ENCODE data around the gene GTF2A1.
A peak's percentile ranks its signal among the peaks of the same experiment; 100 is the strongest.
"Not testable (repeated sequence)": the region's sequence is repeated elsewhere in the genome, so short reads cannot be mapped to it uniquely, and the experiment has no call there.

Gene GTF2A1

DNA sequence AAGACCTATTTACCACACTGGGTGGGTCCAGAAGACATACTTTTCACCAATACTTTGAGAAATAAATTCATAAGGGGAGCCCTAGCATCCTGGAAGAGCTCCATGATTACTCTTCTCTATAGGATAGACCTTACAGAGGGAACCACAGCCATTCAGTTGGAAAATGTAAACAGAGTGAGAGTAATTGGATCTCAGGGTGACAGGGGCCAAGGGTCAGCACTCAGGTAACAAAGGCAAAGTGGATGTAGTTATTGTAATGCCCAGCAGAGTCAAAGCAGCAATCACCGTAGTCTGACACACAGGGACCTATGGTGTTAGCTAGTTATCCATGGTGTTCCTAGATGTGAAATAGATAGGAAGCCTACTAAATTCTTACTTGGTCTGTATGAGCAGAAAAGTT, 10.8 kb upstream of the GTF2A1 start:
- DNase-seq (ENCODE audit: low read depth in 2 of 2): no peak

DNA sequence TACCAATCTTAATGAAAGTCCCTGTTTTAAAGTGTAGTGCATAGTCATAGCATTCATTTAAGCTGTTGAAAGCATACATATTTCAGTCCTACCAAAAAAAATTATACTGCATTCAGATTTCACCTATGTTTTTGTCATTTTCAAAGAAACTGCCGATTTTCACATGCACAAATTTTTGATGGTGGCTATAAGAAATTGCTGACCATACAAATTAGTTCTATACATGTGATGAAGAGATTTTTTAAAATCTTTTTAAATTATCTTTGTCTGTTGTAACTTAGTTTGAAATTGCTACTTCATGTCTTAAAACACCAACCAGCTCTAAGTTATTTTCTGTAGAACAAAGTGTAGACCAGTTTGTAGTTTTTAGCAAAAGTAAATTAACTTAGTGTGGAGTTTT, 3.5 kb upstream of the GTF2A1 start:
- DNase-seq (ENCODE audit: low read depth in 2 of 2): no peak

DNA sequence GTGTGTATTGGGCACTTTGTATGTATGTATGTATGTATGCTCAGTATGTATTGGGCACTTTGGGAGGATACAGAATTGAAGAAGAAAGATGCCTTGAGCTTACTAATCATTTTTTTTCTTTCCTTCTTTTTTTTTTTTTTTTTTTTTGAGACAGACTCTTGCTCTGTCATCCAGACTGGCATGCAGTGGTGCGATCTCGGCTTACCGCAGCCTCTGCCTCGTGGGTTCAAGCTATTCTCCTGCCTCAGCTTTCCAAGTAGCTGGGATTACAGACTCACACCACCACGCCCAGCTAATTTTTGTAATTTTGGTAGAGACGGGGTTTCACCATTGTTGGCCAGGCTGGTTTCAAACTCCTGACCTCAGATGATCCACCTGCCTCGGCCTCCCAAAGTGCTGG, 3.0 kb upstream of the GTF2A1 start:
- DNase-seq (ENCODE audit: low read depth in 2 of 2): not testable (repeated sequence)

DNA sequence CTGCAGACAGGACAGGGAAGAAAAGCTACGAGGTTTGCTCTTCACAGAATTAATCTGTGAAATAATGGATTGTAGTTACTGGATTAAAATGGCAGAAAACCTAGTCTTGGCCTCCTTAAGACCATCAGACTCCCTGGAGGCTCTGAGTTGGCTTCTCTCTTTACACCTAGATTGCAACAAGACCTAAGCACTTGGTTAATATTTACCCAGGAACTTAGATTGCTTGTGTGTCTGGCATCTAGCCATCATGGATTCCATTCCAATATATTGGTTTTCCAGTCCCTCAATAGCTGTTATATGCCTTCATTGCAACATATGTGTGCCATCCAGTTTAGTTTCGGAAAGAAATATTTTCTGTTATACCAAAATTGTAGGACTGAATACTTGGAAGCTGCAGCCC, 1.9 kb upstream of the GTF2A1 start:
- DNase-seq (ENCODE audit: low read depth in 2 of 2): no peak

DNA sequence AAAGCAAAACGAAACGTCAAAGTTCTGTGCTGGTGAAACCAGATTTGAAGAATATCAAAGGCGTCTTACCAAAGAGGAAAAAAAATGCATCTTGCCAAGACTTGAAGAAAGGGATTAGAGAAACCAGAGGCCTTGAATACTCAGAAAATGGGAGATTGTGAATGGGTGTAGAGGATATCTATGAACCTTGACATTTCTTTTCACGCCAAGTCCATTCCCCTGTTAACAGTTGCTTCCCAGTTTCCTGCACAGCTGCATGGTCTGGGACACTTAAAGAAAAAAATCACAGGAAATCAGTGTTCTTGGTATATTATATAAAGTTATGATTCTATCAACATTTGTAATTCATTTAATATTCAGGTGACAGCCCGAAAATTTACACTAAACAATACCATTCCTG, 1.4 kb upstream of the GTF2A1 start:
- DNase-seq (ENCODE audit: low read depth in 2 of 2): no peak

DNA sequence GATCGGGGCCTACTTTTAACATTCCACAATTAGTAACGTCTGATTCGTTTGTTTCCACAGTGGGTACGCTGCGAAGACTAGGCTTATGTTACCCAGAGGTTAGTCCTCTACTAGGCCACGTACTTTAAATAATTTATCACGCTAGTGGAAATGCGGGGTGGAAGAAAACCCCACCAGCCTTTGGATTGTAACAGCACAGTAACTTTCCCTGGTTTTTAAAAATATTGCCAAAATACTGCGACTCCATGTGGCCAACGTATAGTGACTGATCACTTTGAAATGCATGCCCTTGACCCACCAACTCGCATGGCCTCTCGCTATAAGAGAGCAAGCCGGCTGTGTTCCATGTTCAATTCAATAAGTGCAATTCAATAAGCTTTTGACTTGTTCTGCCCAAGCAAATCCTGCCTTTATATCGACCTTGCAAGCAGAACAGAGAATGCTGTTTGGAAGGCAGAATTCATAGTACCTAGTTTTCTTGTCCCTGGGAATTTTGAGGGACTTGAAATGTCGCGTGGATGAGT, 882 bp upstream of the GTF2A1 start:
- no peak for DNase-seq (ENCODE audit: low read depth in 2 of 2)

DNA sequence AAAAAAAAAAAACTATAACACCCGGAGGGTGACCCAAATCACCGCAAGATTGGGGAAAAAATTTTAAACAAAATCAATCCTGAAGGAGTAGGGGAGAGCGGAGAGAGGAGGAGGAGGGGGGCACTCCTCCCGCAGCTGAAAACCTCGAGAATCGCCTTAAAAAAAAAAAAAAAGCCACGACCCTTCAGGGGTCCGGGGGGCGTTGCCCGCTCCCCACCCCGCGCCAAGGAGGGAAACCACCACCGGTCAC, 254 bp downstream of the GTF2A1 start:
- no peak for DNase-seq (ENCODE audit: low read depth in 2 of 2)

DNA sequence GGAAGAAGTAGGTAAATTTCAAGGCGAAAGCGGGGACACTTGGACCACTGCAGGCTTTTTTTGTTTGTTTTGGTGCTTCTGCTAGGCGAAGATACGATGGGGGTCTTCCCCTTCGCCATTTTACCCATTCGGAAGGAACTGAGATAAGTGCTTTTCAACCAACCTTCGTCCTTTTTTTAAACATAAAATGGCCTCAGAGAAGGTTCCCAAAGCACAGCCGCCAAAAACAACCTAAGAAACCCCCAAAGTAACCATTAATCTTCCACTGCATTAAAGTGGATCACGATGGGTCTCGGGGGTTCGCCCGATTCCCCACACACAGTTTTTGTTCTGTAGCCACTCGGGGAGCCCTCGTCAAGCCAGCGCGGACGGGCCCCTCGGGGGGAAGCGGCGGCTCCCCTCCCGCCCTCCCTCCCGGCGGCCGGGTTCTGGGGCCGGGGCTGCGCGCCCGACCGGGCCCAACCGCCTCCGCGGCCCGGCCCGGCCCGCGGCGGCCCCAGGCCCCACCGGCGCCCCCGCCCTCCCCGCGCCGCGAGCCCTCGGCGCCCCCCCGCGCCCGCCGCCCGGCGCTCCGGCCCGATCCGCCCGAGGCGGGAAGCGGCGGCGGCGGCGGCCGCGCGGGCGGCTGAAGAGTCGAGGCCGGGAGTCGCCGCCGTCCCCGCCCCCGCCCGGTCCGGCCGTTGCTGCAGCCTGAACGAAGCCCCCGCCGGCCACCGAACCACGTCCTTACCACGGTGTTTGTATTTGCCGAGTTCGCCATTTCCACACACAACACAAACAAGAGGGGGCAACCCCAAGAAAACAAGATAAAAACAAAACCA, 790 bp downstream of the GTF2A1 start:
- DNase-seq (ENCODE audit: low read depth in 2 of 2): no peak

DNA sequence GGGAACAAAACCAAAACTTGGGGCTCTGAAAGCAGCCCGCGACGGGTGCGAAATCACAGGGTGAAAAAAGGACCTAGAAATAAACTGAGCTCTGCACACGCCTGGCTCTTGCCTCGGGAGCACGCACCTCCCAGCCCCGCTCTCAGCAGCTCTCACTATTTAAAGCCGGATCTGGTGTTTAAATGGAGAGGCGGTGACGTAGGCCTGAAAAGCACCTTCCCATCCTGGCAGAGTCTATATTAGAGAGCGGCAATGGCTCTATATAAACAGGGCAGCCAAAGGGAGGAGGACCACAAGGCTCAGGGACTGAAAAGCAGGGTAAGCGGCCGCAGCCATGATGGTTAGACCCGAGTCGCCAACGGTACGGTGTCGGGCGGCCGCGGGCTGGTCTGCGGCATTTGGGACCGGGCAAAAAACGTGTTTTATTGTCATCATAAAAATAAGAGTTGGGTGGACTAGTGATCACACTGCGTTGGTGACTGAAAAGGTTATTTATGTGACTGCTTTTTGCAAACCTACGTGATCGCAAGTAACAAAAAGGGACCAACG, 1.5 kb downstream of the GTF2A1 start:
- DNase-seq (ENCODE audit: low read depth in 2 of 2): peak; percentile 63 to 69

DNA sequence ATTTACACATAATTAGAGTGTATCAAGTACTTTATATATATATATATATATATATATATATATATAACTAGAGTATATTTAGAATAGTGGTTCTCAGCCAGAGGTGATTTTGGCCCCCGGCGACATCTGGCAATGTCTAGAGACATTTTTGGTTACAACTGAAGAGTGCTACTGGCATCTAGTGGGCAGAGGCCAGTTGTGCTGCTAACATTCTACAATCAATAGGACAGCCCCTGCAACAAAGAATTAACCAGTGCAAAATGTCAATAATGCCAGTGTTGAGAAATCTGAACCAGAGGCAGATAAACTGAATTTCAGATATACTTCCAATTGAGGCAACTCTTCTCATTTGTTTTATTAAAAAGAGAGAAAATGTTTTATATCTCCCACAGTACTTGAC, 8.9 kb downstream of the GTF2A1 start:
- no peak for DNase-seq (ENCODE audit: low read depth in 2 of 2)

DNA sequence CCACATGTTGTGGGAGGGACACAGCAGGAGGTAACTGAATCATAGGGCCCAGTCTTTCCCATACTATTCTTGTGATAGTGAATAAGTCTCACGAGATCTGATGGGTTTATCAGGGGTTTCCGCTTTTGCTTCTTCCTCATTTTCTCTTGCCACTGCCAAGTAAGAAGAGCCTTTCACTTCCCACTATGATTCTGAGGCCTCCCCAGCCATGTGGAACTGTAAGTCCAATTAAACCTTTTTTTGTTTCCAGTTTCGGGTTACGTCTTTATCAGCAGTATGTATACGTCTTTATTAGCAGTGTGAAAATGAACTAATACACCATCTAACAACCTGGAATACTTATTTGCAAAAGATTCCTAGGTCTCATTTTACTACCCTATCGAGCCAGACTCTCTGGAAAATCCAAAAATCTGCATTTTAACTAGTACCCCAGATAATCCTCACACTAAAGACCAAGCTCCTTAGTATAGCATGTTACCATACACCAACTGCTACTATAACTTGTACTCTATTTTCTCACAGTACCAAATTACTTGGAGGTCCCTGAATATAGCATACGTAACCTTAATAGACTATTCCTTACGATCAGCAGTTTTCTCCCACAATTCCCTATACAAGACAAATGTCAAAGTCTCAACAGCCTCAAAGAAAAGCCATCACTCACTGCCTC, 11.5 kb downstream of the GTF2A1 start:
- no peak for DNase-seq (ENCODE audit: low read depth in 2 of 2)

DNA sequence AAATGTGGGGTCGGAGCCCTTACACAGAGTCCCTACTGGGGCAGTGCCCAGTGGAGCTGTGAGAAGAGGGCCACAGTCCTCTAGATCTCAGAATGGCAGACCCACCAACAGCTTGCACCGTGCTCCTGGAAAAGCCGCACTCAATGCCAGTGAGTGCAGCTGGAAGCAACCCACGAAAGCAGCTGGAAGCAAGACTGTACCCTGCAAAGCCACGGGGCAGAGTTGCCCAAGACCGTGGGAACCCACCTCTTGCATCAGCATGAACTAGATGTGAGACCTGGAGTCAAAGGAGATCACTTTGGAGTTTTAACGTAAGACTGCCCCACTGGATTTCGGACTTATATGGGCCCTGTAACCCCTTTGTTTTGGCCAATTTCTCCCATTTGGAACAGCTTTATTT, 12.3 kb downstream of the GTF2A1 start:
- DNase-seq (ENCODE audit: low read depth in 2 of 2): no peak

DNA sequence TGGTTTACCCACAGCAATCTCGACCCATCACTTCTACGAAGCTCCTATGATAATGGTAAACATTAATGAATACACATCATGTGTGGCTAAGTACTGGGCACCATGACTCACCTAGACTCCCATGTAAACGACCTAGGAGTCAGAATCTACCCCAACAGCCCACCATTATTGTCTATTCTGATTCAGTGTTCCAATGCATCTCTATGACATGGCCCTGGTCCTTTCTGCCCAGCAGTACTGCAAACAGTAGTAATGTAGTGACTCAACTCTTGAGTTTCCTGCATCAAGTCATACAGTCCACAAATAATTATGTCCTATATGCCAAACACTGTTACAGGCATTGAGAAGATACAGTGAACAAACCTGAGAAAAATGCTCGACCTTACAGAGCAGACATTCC, 14.6 kb downstream of the GTF2A1 start:
- no peak for DNase-seq (ENCODE audit: low read depth in 2 of 2)

DNA sequence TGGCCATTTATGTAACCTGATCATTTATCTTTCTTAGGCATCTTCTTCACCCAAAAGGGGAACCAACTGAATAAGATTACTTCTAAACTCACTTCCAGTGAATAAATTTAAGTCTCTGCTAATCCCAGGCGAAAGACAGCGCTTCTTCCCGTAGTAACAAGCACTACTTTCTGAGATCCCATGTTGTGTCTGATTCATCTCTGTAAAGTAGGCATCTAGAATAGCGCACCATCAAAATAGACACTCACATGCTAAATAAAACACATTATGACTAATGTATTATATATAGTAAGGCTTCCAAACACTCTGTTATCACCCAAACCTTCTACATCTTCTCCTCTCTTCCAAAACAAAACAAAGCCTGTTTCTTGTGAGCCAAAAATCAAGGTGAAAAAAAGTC, 15.1 kb downstream of the GTF2A1 start:
- DNase-seq (ENCODE audit: low read depth in 2 of 2): no peak

DNA sequence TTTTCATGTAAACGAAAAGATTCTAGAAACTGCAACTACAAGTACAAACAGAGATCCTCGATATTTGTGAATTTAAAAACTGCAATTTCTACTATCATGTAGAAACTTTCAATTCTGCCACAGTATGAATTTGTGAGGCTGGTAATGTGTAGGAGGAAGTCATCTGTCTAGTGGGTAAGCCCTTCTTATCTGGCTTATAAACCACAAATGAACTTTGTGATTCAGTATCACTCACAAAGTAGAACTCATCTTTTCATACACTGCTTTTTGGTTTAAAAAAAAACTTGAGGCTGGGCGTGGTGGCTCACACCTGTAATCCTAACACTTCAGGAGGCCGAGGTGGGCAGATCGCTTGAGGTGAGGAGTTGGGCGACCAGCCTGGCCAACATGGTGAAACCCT, 20.7 kb downstream of the GTF2A1 start:
- no peak for DNase-seq (ENCODE audit: low read depth in 2 of 2)

DNA sequence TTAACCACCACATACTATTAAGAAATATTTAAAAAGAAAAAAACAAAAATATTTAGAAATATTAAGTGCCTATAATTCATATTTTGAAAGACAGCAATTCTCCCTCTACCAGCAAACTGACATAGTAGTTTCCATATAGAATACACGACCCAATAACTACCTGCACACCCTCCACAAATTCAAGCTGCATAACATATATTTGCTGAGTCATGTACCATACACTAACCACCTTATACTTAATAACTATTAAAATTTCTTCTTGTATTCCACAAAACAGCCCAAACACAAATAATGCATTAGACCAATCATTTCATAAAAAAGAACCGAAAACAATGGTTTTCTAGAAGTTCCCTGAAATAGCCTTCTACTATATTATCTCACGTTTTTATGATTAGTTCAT, 21.7 kb downstream of the GTF2A1 start:
- DNase-seq (ENCODE audit: low read depth in 2 of 2): no peak

DNA sequence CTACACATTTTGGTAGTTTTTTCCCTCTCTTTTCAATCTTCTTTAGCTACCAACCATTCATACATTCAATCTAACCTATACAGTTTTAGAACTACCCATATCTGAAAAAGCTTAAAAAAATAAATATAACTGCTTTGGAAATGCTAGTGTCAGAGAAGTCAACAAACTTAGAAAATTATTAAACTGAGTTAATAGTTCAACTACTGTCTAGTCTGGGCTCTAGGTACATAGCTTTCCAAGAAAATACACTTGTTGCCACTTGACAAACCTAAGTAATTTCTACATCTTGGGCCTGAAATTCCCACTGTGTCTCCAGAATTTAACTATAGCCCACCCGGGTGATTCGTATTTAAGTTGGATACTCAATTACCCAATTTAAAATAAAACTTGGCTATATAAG, 22.1 kb downstream of the GTF2A1 start:
- no peak for DNase-seq (ENCODE audit: low read depth in 2 of 2)

DNA sequence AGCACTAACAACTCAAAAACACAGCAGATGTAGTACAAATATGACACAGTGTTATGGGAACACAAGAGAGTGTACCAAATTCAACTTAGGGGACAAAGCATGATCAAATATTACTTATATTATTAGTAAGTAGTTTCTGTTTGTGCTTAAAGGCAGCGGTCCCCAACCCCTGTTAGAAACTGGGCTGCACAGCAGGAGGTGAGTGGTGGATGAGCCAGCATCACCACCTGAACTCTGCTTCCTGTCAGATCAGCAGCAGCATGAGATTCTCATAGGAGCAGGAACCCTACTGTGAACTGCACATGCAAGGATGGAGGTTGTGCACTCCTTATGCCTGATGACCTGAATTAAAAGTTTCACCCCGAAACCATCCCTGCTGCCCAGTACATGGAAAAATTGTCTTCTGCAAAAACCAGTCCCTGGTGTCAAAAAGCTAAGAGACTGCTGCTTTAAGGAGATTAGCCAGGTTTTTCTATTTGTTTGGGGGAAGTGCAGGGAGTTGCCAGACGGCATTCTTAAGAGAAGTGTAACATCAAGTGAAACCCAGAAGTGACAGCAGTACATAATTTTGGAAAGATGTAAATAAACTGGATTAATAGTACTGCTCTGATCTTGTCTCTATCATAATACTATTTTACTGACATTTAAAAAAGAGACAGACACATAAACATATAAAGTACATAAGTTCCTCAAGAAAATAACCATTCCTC, 26.7 kb downstream of the GTF2A1 start:
- DNase-seq (ENCODE audit: low read depth in 2 of 2): no peak

DNA sequence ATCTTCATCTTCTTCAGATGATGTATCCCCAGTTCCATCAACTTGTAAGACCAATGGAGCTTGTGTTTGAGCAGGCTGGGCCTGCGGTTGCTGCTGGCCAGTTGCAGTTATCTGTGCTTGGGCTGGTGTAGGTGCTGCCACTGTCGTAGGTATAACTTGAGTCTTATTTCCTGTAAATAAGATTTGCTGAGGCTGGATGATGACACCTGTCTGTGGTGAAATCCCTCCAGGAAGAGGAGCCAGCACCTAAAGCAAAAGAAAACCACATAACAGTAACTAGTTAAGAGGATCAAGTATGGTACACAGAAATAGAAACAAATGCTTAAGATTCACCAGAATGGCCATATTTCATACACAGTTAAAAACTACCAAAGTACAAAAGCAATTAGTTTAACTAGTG, 28.2 kb downstream of the GTF2A1 start:
- no peak for DNase-seq (ENCODE audit: low read depth in 2 of 2)

DNA sequence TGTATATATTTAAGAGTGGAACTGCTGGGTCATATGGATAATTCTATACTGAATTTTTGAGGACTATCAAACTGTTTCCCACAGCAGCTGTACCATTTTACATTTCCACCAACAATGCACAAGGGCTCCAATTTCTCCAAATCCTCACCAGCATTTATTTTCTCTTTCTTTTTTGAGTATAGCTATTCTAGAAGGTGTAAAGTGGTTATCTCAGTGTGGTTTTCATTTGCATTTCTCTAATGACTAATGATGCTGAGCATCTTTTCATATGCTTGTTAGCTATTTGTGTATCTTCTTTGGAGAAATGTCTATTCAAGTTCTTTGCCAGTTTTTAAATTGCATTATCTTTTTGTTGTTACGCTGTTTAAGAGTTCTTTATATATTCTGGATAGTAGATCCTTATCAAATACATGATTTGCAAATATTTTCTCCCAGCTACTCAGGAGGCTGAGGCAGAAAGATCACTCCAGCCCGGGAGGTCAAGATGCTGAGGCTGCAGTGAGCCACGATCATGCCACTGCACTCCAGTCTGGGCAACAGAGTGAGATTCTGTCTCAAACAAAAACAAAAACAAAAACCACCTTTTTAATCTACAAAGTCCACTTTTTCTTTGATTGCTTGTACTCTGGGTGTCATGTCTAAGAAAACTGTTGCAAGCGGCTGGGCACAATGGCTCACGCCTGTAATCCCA, 32.8 kb downstream of the GTF2A1 start:
- DNase-seq (ENCODE audit: low read depth in 2 of 2): no peak

DNA sequence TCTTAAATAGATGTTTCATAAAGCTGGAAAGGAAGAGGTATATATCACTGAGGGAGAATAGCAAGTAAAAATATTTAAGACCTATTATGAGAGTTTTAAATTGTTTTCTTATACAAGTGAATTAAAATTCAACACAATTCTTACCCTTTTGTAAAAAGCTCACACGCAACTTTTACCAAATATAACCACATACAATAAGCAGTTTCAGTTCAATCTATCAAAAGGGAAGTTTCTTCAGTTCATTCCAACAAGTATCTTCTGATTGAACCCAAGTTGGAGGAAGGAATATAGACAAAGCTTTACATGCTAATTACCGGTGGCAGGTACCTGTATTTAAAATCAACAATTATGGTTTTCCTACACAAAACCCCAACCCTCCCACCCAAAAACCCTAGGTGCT, 41.1 kb downstream of the GTF2A1 start:
- DNase-seq (ENCODE audit: low read depth in 2 of 2): no peak

DNA sequence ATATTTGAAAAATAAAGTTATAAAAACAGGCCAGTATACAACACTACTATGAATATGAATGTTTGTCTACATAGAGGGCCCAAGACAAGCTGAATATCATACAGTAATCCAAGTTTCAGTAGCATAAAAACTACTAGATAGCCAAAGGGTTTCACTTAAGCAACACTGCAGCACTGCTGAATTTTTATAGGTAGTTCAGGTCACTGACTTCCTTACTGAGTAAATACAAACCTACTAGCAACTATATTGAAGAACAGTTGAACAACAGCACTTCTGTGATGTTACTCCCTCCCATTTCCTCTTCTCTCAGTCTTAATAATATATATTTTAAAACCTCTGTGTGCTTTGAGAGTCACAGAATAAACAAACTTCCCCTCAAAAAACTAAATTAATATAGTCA, 42.7 kb downstream of the GTF2A1 start:
- DNase-seq (ENCODE audit: low read depth in 2 of 2): no peak

Data from activated CD4-positive, alpha-beta T cell treated with anti-CD3 and anti-CD28 coated beads for 24 hours (primary cell).